LNCaP clone FGC (cell line): ENCODE measurements around the gene SIGLEC7.

ENCODE experiments used
- DNase-seq: peaks from one replicate; pipeline ENCODE4 v3.0.0-alpha.2; 2011; ENCODE audit warnings: low read depth
- H3K4me3 ChIP-seq: 2 replicates; pipeline ENCODE4 v1.5.1; 2011; ENCODE audit warnings: mild to moderate bottlenecking, low read depth, low read length, control low read depth
- TF ChIP-seq, protein P1 (sequence below): IDR thresholded peaks from 2 replicates; pipeline ENCODE4 v1.5.1; 2012; ENCODE audit warnings: mild to moderate bottlenecking; ENCODE audit not compliant: control insufficient read depth, insufficient read depth; ENCODE audit errors: extremely low read depth

The SIGLEC7 gene

DNA sequence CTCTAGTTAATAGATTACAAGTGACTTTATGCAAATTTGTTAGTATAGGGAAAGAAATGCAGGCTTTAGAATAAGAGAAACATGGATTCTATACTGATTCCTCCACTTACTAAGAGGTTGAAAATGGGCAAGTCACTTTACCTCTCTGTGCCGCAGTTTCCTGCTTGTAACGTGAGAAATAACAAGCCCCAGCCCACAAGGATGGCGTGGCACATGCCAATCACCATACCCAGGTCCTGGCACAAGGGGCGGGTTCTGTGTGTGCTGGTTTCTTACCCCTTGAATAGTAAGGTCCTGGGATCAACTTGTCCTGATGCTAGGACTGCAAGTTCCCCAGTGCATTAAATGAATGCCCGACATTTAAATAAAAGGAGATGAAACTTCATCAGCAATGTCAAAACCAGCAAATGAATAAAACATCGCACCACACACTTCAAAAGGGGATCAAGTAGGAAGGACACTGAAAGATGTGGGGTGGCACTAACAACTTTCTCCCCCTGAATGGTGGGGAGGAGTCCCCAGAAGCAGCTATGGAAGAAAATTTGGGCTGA, 25.3 kb upstream of the SIGLEC7 start:
- no peak overlapping the region for H3K4me3 ChIP-seq
- TF ChIP-seq, protein P1, sequence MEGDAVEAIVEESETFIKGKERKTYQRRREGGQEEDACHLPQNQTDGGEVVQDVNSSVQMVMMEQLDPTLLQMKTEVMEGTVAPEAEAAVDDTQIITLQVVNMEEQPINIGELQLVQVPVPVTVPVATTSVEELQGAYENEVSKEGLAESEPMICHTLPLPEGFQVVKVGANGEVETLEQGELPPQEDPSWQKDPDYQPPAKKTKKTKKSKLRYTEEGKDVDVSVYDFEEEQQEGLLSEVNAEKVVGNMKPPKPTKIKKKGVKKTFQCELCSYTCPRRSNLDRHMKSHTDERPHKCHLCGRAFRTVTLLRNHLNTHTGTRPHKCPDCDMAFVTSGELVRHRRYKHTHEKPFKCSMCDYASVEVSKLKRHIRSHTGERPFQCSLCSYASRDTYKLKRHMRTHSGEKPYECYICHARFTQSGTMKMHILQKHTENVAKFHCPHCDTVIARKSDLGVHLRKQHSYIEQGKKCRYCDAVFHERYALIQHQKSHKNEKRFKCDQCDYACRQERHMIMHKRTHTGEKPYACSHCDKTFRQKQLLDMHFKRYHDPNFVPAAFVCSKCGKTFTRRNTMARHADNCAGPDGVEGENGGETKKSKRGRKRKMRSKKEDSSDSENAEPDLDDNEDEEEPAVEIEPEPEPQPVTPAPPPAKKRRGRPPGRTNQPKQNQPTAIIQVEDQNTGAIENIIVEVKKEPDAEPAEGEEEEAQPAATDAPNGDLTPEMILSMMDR: no peak
- DNase-seq: no peak

GRCh38 chr19:51119101-51119500, 23.0 kb upstream of the SIGLEC7 start:
- TF ChIP-seq, protein P1: no peak
- H3K4me3 ChIP-seq: no peak overlapping the region
- no peak for DNase-seq

GRCh38 chr19:51119611-51120010, 22.5 kb upstream of the SIGLEC7 start:
- TF ChIP-seq, protein P1: no peak
- no peak overlapping the region for H3K4me3 ChIP-seq
- no peak for DNase-seq

- DNase-seq: no peak
- TF ChIP-seq, protein P1: no peak
- H3K4me3 ChIP-seq: no peak overlapping the region
These were observed 21.9 kb upstream of the SIGLEC7 start for GRCh38 chr19:51120160-51120559.

DNA sequence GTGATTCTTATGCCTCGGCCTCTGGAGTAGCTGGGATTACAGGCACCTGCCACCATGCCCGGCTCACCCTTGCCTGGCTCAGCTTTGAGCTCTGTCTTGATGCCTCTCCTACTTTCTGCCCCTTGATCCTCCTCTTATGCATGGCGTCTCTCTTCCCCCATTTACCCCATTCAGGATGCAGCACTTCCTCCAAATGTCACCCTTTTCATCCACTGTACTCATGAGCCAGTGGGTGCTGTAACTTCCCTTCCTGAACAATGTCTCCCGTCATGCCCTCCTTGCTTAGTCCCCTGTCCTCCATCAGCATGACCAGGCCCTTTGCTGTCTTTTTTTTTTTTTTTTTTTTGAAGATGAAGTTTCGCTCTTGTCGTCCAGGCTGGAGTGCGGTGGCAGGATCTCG, 20.8 kb upstream of the SIGLEC7 start:
- H3K4me3 ChIP-seq: no peak overlapping the region
- DNase-seq: no peak
- TF ChIP-seq, protein P1: no peak

GRCh38 chr19:51122112-51122981, 19.8 kb upstream of the SIGLEC7 start:
- DNase-seq: no peak
- no peak overlapping the region for H3K4me3 ChIP-seq
- TF ChIP-seq, protein P1: no peak
